AG10803 (cell line): Measurements from ENCODE around the gene TTBK1.

Experiments used
- DNase-seq: peaks from one replicate; pipeline ENCODE4 v3.0.0; 2010; ENCODE audit warnings: low read depth
- H3K4me3 ChIP-seq: 2 replicates; pipeline ENCODE4 v1.5.1; 2011; ENCODE audit warnings: mild to moderate bottlenecking, low read length, control low read depth
- CTCF ChIP-seq: conservative IDR thresholded peaks from 2 replicates; pipeline ENCODE4 v1.5.1; 2011; ENCODE audit warnings: mild to moderate bottlenecking, low read length, control low read depth, inconsistent platforms

The TTBK1 gene

DNA sequence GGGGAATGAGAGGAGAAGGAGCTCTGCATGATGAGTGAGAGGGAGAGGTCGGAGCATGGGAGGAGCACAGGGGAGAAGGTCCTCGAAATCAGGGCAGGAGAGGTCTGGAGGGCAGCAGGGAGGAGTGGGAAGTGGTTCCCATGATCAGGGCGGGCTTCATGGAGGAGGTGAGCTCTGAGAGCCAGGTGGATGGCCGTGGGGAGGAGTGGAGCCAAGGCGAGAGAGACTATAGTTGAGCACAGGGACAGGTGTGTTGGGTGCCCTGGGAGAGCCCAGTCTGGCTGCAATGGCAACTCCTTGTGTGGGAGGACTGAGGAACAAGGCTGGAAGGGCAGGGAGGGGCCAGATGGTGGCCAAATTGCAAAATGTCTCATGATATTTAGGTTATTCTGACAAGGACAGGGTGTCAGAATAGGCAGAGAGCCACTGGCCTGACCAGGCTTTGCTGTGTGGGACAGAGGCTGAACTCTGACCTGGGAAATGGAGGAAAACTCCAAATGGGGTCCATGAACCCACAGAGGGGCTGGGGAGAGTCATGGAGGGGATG lies 21.4 kb downstream of the TTBK1 start:
- no peak for TF ChIP-seq CTCF
- no peak for DNase-seq

DNA sequence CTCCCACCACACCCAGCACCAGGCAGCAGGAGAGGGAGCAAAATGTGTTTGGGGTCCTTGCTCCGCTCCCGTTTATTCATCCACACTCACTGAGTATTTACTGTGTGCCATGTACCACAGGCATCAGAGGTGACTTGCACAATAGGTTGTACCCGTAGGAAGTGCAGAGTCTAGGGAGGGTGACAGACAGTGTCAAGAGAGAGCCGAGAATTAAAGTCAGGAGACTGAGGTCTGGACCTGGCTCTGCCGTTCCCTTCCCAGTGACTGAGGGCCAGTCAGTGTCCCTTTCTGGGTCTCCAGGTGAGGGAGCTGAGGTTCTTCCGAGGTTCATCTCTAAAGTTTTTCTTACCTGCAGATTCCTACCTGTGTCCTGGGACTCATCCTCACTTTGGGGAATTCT lies 22.3 kb downstream of the TTBK1 start:
- TF ChIP-seq CTCF = no peak
- H3K4me3 ChIP-seq = no peak overlapping the region
- DNase-seq = no peak

More for the DNA sequence above, 21.4 kb downstream of the TTBK1 start:
- no peak overlapping the region for H3K4me3 ChIP-seq

GRCh38 chr6:43267619-43268354 lies 24.5 kb downstream of the TTBK1 start:
- H3K4me3 ChIP-seq = no peak overlapping the region
- no peak for TF ChIP-seq CTCF
- DNase-seq = no peak

DNA sequence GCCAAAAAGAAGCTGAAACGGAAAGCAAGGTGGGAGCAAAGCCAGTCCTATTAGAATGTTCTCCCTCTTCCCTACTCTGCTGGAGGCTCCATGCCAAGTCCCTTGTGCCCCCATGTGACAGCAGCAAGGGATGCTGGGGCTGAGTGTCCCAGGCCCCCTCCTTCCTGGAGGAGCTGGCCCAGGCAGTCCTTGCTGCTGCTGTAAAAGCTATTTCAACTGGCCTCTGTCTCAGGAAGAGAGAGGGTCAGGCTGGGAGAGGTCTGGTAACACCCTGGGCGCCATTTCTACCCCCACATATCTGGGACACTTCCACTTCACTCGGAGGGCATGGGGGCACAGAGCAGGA lies 25.0 kb downstream of the TTBK1 start:
- no peak for TF ChIP-seq CTCF
- no peak for DNase-seq
- H3K4me3 ChIP-seq = no peak overlapping the region

- DNase-seq = no peak
- no peak overlapping the region for H3K4me3 ChIP-seq
- no peak for TF ChIP-seq CTCF
Measured at GRCh38 chr6:43268782-43269272, 25.5 kb downstream of the TTBK1 start.

DNA sequence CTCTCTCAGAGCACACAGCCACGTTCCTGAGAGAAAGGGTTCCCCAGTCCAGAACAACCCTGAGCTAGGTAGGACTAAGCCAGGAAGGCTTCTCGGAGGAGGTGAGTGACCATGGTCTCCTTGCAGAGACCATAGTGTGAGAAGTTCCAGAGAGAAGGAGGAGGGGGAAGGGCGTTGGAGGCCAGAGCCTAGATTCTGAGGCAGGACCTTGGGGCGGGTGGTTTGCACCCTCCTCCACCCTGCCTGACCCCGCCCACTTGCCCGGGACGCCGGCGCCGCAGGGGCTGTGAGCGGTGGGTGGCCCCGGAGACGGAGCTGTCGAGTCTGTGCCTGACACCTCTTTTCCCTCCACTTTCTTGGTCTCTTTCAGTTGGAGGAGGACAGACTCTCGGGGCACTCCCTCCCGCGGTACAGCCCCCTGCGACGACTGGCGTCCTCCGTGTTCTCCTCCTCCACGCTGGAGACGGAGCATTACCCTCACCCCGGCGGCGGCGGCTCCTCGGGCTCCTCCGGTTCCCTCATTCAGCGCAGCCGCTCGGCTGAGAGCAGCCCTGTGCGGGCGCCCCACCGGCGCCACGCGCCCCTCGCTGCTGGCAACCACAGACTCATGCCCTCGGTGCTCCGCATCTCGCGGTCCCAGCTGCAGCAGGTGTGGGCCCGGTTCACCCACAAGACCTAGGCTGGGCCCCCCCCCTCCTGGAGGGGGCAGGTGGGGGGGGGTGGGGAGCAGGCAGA lies 26.2 kb downstream of the TTBK1 start:
- TF ChIP-seq CTCF = no peak
- peak overlapping the region; percentile 42 for H3K4me3 ChIP-seq
- DNase-seq = no peak
